Fibroblast of lung (primary cell): ENCODE measurements around the gene SEC24D. TPM values are rescaled to one million over a fixed set of nuclear protein-coding genes. Genes with fewer than 3 reads are reported as not detected.

ENCODE experiments used
- DNase-seq, 2 donors: peaks; one replicate each; pipeline versions ENCODE4 v3.0.0 to v3.0.0-alpha.2; 2010; ENCODE audit warnings: low read depth in 2 of 2
- H2AFZ ChIP-seq: 2 replicates; pipeline ENCODE4 v1.5.1; 2012; ENCODE audit warnings: low read length, control low read depth, inconsistent platforms
- H3K27ac ChIP-seq: 2 replicates; pipeline ENCODE4 v1.5.1; 2011; ENCODE audit warnings: low read length, control low read depth; ENCODE audit not compliant: insufficient read depth
- H3K27me3 ChIP-seq: 2 replicates; pipeline ENCODE4 v1.5.1; 2011; ENCODE audit warnings: mild to moderate bottlenecking, low read length; ENCODE audit not compliant: control insufficient read depth, insufficient read depth
- H3K36me3 ChIP-seq: 2 replicates; pipeline ENCODE4 v1.5.1; 2011; ENCODE audit warnings: low read length; ENCODE audit not compliant: control insufficient read depth, insufficient read depth
- H3K4me1 ChIP-seq: 2 replicates; pipeline ENCODE4 v1.5.1; 2011; ENCODE audit warnings: low read length; ENCODE audit not compliant: control insufficient read depth, insufficient read depth; ENCODE audit errors: extremely low read depth
- H3K4me2 ChIP-seq: 2 replicates; pipeline ENCODE4 v1.5.1; 2011; ENCODE audit warnings: low read length, control low read depth; ENCODE audit not compliant: insufficient read depth; ENCODE audit errors: extremely low read depth
- H3K4me3 ChIP-seq, 4 experiments: fragments of 200-600 bp in 1 of 4; sonication (generic) in 1 of 4; replicated peaks in 1 of 4; 2 replicates each; pipeline ENCODE4 v1.5.1; 2011 to 2016; ENCODE audit warnings: low read length in 4 of 4, low read depth in 3 of 4, mild to moderate bottlenecking in 3 of 4, control low read depth in 2 of 4, inconsistent platforms in 1 of 4, mixed read lengths in 1 of 4; ENCODE audit not compliant: insufficient read depth in 1 of 4; ENCODE audit errors: control extremely low read depth in 1 of 4
- H3K79me2 ChIP-seq: 2 replicates; pipeline ENCODE4 v1.5.1; 2012; ENCODE audit warnings: mild to moderate bottlenecking, low read length, inconsistent platforms; ENCODE audit not compliant: control insufficient read depth, insufficient read depth
- H3K9ac ChIP-seq: 2 replicates; pipeline ENCODE4 v1.5.1; 2011; ENCODE audit warnings: mild to moderate bottlenecking, low read length, control low read depth; ENCODE audit not compliant: insufficient read depth
- H3K9me3 ChIP-seq: 2 replicates; pipeline ENCODE4 v1.5.1; 2012; ENCODE audit warnings: low read depth, low read length; ENCODE audit not compliant: control insufficient read depth, insufficient read depth
- H4K20me1 ChIP-seq: 2 replicates; pipeline ENCODE4 v1.5.1; 2011; ENCODE audit warnings: low read length; ENCODE audit not compliant: control insufficient read depth, insufficient read depth; ENCODE audit errors: extremely low read depth
- EZH2 ChIP-seq: IDR thresholded peaks from 2 replicates; pipeline ENCODE4 v1.5.1; 2012; ENCODE audit warnings: low read length, control low read depth, mild to moderate bottlenecking; ENCODE audit errors: missing control alignments
- polyA plus RNA-seq, 2 donors: library from polyadenylated mRNA; depleted of rRNA in 1 of 2; stranded (reverse) in 1 of 2; unstranded in 1 of 2; fragments of >200 nt; gene quantifications; 2 replicates each; pipeline ENCODE4 v1.2.1, GENCODE V29; 2011 to 2012; ENCODE audit warnings: missing spikeins in 1 of 2
- total RNA-seq: library from RNA; depleted of rRNA; stranded (reverse); fragments of >200 nt; gene quantifications from 2 replicates; pipeline ENCODE4 v1.2.1, GENCODE V29; 2014
- TF ChIP-seq, protein P1 (sequence below), 2 donors: IDR thresholded peaks in 1 of 2; conservative IDR thresholded peaks in 1 of 2; 1 replicate in 1 of 2; 2 replicates in 1 of 2; pipeline ENCODE4 v1.5.1; 2011 to 2012; ENCODE audit warnings: low read length in 2 of 2, control low read depth in 1 of 2, inconsistent platforms in 1 of 2, low read depth in 1 of 2, mild to moderate bottlenecking in 1 of 2

Gene SEC24D
- total and polyA plus RNA-seq, 2 donors (not counting 1 experiment from before 2014, with no cell fraction given): 64.6 to 105 TPM

DNA sequence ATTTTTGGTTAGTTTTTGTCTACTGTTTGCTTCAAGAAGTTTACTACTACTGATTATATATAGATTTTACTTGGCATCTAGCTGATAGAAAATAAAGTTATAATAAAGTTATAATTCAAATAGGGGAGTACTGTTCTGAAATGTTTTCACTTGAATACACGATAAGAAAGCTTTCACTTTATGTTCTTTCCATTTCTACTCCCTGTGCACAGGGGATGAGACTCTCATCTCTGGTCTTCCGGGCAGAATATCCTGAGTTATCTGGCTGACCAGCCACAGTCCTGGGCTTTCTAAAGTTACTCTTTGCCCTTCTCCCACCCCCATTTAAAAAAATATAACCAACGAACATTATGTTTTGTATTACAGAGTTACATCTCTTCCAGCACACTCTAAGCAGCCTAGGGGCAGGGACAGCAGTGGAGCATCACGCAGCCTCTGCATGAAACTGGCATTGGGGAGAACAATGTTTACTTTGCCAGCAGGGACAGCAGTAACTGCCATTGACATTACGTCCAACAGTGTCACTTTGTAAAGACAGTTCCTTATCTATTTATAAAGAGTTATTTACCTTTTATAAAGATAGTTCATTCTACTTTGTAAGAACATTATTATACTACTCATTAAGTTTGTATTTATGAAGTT lies 86.5 kb downstream of the SEC24D start:
- Histone ChIP-seq H3K9ac (no peak overlapping the region), H4K20me1 (no peaks in the 10 kb centered on the region), H3K27ac (no peak overlapping the region), H3K4me1 (peaks cover 8% of the 10 kb centered on the region), H3K9me3 (no peaks in the 10 kb centered on the region), H3K4me2 (no peak overlapping the region), H2AFZ (no peak overlapping the region), H3K79me2 (no peaks in the 10 kb centered on the region), H3K4me3 (no peak overlapping the region), H3K36me3 (peaks cover 12% of the 10 kb centered on the region), H3K27me3 (no peaks in the 10 kb centered on the region)
- no peak for DNase-seq
- TF ChIP-seq, protein P1, sequence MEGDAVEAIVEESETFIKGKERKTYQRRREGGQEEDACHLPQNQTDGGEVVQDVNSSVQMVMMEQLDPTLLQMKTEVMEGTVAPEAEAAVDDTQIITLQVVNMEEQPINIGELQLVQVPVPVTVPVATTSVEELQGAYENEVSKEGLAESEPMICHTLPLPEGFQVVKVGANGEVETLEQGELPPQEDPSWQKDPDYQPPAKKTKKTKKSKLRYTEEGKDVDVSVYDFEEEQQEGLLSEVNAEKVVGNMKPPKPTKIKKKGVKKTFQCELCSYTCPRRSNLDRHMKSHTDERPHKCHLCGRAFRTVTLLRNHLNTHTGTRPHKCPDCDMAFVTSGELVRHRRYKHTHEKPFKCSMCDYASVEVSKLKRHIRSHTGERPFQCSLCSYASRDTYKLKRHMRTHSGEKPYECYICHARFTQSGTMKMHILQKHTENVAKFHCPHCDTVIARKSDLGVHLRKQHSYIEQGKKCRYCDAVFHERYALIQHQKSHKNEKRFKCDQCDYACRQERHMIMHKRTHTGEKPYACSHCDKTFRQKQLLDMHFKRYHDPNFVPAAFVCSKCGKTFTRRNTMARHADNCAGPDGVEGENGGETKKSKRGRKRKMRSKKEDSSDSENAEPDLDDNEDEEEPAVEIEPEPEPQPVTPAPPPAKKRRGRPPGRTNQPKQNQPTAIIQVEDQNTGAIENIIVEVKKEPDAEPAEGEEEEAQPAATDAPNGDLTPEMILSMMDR (conservative IDR thresholded peaks at IDR 0.05 in 1 of 2, IDR thresholded peaks at IDR 0.05 in 1 of 2; ENCODE audit: low read depth in 1 of 2, low read length in 2 of 2): no peak
- TF ChIP-seq EZH2: no peak

DNA sequence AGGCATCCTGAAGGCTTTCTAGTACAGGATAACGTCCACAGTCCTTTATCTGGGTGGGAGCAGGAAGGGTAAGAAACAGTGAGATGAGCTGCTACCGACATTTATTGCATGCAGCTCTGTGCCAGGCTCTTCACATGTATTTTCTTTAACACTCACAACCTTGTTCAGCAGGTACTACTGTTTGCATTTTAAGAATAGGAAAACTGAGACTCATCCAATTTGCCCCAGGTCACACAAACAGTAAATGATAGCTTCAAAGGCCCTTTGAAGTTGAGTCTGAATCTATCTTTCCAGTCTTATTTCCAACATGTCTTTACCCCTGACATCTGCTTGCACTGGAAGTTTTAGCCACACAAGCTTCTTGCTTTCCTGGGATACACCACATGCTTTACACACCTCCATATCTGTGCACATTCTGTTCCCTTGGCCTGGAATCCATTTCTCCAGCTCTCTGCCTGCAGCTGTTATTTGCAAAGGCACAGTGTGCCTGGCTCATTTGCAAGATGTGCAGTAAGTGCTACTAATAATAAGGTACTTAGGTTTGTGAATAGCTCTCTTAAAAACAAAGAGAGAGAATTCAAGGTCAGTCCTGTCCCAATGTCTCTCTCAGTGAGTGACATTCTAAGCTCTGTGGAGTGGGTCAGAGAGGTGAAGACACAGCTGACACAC lies 89.5 kb downstream of the SEC24D start:
- no peaks in the 10 kb centered on the region for H4K20me1 ChIP-seq
- H3K36me3 ChIP-seq: peaks cover 12% of the 10 kb centered on the region
- H3K9me3 ChIP-seq: no peaks in the 10 kb centered on the region
- H3K4me1 ChIP-seq: peaks cover 6% of the 10 kb centered on the region
- H3K9ac ChIP-seq: no peak overlapping the region
- no peak overlapping the region for H2AFZ ChIP-seq
- TF ChIP-seq EZH2: no peak
- TF ChIP-seq, protein P1 (conservative IDR thresholded peaks at IDR 0.05 in 1 of 2, IDR thresholded peaks at IDR 0.05 in 1 of 2; ENCODE audit: low read depth in 1 of 2, low read length in 2 of 2): no peak
- no peaks in the 10 kb centered on the region for H3K27me3 ChIP-seq
- H3K4me2 ChIP-seq: no peak overlapping the region
- no peaks in the 10 kb centered on the region for H3K79me2 ChIP-seq
- no peak overlapping the region for H3K4me3 ChIP-seq
- no peak for DNase-seq
- H3K27ac ChIP-seq: no peak overlapping the region

DNA sequence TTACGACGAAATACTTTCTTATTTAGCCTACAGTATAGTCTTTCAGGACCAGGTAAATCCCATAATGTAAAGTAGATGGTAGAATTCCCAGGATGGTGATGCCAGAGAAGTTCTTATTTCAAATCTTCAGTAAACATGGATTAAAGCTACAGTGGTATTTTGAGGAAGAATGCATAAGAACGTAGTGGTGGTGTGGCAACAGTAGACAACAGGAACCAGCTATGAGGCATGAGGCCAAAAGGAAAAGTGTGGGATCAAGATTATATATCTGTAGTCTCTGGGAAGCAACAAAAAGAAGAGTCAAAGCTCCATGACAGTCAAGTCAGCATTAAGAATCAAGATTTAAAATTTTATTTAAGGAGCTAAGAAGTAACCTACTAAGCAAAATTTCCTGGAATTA lies 90.6 kb downstream of the SEC24D start:
- H3K9me3 ChIP-seq: no peaks in the 10 kb centered on the region
- DNase-seq: no peak
- no peak overlapping the region for H3K27ac ChIP-seq
- H3K4me2 ChIP-seq: no peak overlapping the region
- H3K79me2 ChIP-seq: no peaks in the 10 kb centered on the region
- no peak overlapping the region for H3K9ac ChIP-seq
- H3K36me3 ChIP-seq: peaks cover 13% of the 10 kb centered on the region
- no peak overlapping the region for H3K4me3 ChIP-seq
- no peaks in the 10 kb centered on the region for H3K27me3 ChIP-seq
- H2AFZ ChIP-seq: no peak overlapping the region
- no peak for TF ChIP-seq EZH2
- TF ChIP-seq, protein P1 (conservative IDR thresholded peaks at IDR 0.05 in 1 of 2, IDR thresholded peaks at IDR 0.05 in 1 of 2; ENCODE audit: low read depth in 1 of 2, low read length in 2 of 2): no peak
- no peaks in the 10 kb centered on the region for H4K20me1 ChIP-seq
- peaks cover 8% of the 10 kb centered on the region for H3K4me1 ChIP-seq
